ENCODE data around the gene STIL. TPM values are rescaled to one million over a fixed set of nuclear protein-coding genes. Genes with fewer than 3 reads are reported as not detected.
A peak's percentile ranks its signal among the peaks of the same experiment; 100 is the strongest.

STIL gene
- total RNA-seq, 2 donors from 2014 or later, result 9.6 to 22.0 TPM

- TF ChIP-seq CTCF (IDR thresholded peaks at IDR 0.05), result no peak
Observed at GRCh38 chr1:47333922-47334764, 20.2 kb upstream of the STIL start.

GRCh38 chr1:47333578-47333921 is 19.6 kb upstream of the STIL start, which contains the start of gene CMPK1:
Gene CMPK1, plus strand, starts transcription at chr1:47333790. Its CDS starts 156 bp downstream, at chr1:47333946.
- H3K9me3 ChIP-seq, result no peaks in the 10 kb centered on the region
- H3K4me3 ChIP-seq, result peak within 1 kb of the TSS; percentile 67
- H3K4me1 ChIP-seq, result peaks cover 10% of the 10 kb centered on the region
- intact Hi-C loops (cut with DNase I), result loop anchor here (5.0 kb wide), 1 partner anchor 141 kb away; the partner anchor contains the start of gene PDZK1IP1
- H3K36me3 ChIP-seq, result no peaks in the 10 kb centered on the region
- peak; percentile 87 for DNase-seq
- no peaks in the 10 kb centered on the region for H3K27me3 ChIP-seq
- H3K9ac ChIP-seq (ENCODE audit: low read depth in 2 of 2, low read length in 2 of 2), result peak within 1 kb of the TSS; percentile 96 to 98
- no peak for TF ChIP-seq CTCF (IDR thresholded peaks at IDR 0.05)
- peak within 1 kb of the TSS; percentile 94 for H3K27ac ChIP-seq

More at GRCh38 chr1:47333922-47334764, 20.2 kb upstream of the STIL start:
- peak; percentile 89 for DNase-seq
- Histone ChIP-seq H3K36me3 (no peaks in the 10 kb centered on the region), H3K27ac (peak overlapping the region; percentile 94), H3K4me1 (peaks cover 10% of the 10 kb centered on the region), H3K4me3 (peak overlapping the region; percentile 67), H3K9me3 (no peaks in the 10 kb centered on the region), H3K27me3 (no peaks in the 10 kb centered on the region), H3K9ac (ENCODE audit: low read depth in 2 of 2, low read length in 2 of 2) (peak overlapping the region; percentile 96 to 98)
- intact Hi-C loops (cut with DNase I), result loop anchor here (5.0 kb wide), 1 partner anchor 142 kb away; the partner anchor contains the start of gene PDZK1IP1

- H3K27ac ChIP-seq, result peak overlapping the region; percentile 94
- intact Hi-C loops (cut with DNase I), result loop anchor here (5.0 kb wide), 1 partner anchor 141 kb away; the partner anchor contains the start of gene PDZK1IP1
- peak overlapping the region; percentile 85 to 98 for H3K9ac ChIP-seq (ENCODE audit: low read depth in 2 of 2, low read length in 2 of 2)
- no peaks in the 10 kb centered on the region for H3K27me3 ChIP-seq
- no peaks in the 10 kb centered on the region for H3K36me3 ChIP-seq
- no peak for DNase-seq
- peak overlapping the region; percentile 67 for H3K4me3 ChIP-seq
- no peaks in the 10 kb centered on the region for H3K9me3 ChIP-seq
- TF ChIP-seq CTCF (IDR thresholded peaks at IDR 0.05), result no peak
- H3K4me1 ChIP-seq, result peaks cover 10% of the 10 kb centered on the region
Observed at GRCh38 chr1:47332779-47333577, 19.0 kb upstream of the STIL start.

GRCh38 chr1:47331875-47332274 is 17.9 kb upstream of the STIL start:
- Histone ChIP-seq H3K9me3 (no peaks in the 10 kb centered on the region), H3K27ac (peak overlapping the region; percentile 94), H3K9ac (ENCODE audit: low read depth in 2 of 2, low read length in 2 of 2) (peak overlapping the region in 1 of 2 donors; percentile 85), H3K4me1 (peaks cover 10% of the 10 kb centered on the region), H3K36me3 (no peaks in the 10 kb centered on the region), H3K27me3 (no peaks in the 10 kb centered on the region), H3K4me3 (no peak overlapping the region)
- TF ChIP-seq CTCF (IDR thresholded peaks at IDR 0.05), result no peak
- intact Hi-C loops (cut with DNase I), result loop anchor here (5.0 kb wide), 1 partner anchor 140 kb away; the partner anchor contains the start of gene PDZK1IP1
- no peak for DNase-seq

GRCh38 chr1:47330212-47330611 is 16.3 kb upstream of the STIL start:
- H3K27me3 ChIP-seq, result no peaks in the 10 kb centered on the region
- no peak for TF ChIP-seq CTCF (IDR thresholded peaks at IDR 0.05)
- H3K36me3 ChIP-seq, result no peaks in the 10 kb centered on the region
- intact Hi-C loops (cut with DNase I), result loop anchor here (5.0 kb wide), 1 partner anchor 138 kb away; the partner anchor contains the start of gene PDZK1IP1
- no peak overlapping the region for H3K4me3 ChIP-seq
- H3K9me3 ChIP-seq, result no peaks in the 10 kb centered on the region
- no peak overlapping the region for H3K9ac ChIP-seq (ENCODE audit: low read depth in 2 of 2, low read length in 2 of 2)
- H3K27ac ChIP-seq, result no peak overlapping the region
- H3K4me1 ChIP-seq, result peaks cover 10% of the 10 kb centered on the region
- DNase-seq, result no peak

All from colonic mucosa (tissue), 4 donors.